GM19455 (cell line): ENCODE measurements around the gene LRRC74A.

ENCODE experiments used
- ATAC-seq: cut with Tn5 transposase; IDR thresholded peaks from one replicate; pipeline ENCODE4 v1.9.1; 2021; ENCODE audit not compliant: unreplicated experiment

The LRRC74A gene

GRCh38 chr14:76846331-76847047 is 20.3 kb downstream of the LRRC74A start:
- ATAC-seq = no peak

- ATAC-seq = no peak
Measured at GRCh38 chr14:76848879-76849278, 22.7 kb downstream of the LRRC74A start.

- no peak for ATAC-seq
Measured at GRCh38 chr14:76855066-76855465, 28.9 kb downstream of the LRRC74A start.

DNA sequence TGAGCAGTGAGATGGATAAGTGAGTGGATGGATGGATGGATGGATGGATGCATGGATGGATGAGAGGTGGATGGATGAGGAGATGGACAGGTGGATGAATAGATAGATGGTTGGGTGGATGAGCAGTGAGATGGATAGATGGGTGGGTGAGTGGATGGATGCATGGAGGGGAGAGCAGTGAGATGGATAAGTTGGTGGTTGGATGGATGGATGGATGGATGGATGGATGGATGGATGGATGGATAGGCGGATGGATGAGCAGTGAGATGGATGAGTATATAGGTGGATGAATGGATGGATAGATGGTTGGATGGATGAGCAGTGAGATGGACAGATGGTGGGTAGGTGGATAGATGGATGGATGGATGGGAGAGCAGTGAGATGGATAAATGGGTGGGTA is 30.6 kb downstream of the LRRC74A start:
- ATAC-seq = no peak

DNA sequence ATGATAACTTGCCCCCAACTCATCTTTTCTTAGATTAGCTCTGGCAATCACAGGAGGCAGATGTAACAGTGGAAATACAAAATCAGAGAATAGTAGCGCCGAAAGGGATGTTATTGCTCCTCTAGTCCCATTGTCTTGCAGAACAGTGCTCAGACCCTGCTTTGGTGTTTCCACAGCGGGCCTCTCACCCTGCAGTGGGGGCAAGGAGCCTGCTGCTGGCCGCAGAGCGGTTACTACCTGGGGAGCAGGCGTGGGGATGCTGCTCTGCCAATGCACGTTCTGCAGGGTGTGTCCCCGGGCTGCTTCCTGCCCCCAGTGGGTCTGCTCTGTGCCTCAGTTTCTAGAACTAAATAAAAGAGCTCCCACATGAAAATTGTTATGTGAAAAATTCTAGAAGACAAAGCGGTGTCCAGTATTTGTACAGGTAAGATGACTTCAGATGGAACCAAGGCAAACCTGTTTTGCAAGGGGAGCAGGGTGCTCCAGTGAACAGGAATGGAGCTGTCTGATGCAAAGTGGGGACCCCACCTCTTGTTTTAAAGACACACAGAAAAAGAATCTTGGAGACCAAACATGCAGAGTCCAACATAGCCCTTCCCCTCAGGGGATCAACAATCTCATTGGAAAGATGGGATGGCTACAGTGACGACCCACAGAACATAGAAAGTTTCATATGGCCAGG is 35.5 kb downstream of the LRRC74A start:
- ATAC-seq = no peak

GRCh38 chr14:76862546-76863282 is 36.5 kb downstream of the LRRC74A start:
- ATAC-seq = no peak

DNA sequence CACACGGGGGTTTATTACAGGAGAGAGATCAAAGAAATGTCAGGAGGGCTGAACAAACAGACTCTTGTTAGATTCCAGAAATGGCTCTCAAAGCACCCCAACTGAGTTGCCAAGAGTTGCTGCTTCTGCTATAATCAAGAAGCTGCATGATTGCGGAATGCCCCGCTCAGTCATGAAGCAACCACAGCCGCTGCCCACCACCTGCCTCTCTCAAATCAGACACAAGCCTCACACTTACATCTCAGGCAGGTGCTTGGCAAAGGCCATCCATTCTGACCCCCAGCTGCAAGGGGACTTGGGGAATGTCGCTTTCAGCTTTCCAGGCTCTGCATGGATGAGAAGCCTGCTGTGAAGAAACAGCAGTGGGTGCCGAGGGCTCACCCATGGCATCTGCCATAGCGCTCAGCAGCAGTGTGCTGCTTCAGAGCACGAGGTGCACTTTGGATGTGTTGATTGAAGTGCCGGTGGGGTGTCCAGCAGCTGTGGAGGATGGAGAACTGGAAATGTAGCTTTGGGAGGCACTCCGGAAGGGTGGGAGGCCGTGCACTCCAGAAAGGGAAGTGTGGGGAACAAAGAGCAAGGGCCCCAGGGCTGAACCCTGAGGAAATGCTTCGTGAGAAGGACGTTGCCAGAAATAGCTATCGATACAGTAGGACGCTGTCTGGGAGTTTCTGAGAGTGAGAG is 37.7 kb downstream of the LRRC74A start:
- ATAC-seq = no peak

- no peak for ATAC-seq
Measured at GRCh38 chr14:76866456-76866855, 40.2 kb downstream of the LRRC74A start.

DNA sequence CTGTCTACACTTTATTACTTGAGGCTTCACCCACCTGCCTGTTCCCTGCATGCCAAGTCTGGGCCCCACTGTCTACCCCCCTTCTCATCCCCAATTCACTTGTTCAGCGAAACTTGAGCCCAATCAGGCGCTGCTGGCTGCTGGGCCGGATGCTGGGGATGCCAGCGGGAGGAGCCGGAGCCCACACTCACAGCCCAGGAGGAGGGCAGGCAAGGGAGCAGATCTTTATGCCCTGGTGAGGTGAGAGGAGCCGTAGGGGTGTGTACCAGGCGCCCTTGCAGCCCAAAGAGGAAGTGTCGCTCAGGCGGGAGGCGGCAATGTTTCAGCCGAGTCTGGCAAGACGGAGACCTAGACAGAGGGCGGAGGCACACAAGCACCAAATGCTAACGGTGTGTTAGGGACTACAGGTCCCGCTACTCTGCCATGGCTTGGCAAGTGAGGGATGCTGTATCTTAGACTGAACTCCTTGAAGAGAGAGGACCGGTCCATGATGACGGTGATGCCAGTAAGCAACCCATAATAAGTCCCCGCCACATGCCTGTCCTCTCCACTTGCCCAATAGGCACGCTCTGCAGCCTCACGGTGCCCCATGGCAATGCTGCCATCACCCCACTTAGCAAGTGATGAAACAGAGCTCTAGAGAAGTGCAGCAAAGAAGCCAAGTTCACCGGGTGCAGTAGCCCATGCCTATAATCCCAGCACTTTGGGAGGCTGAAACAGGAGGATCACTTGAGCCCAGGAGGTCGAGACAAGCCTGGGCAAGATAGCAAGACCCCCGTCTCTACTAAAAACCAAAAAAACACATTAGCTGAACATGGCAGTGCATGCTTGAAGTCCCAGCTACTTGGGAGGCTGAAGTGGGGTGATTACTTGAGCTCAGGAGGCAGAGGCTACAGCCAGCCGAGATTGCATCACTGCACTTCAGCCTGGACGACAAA is 41.6 kb downstream of the LRRC74A start:
- no peak for ATAC-seq

- no peak for ATAC-seq
Measured at GRCh38 chr14:76868454-76869170, 42.4 kb downstream of the LRRC74A start.

- no peak for ATAC-seq
Measured at GRCh38 chr14:76870166-76870565, 44.0 kb downstream of the LRRC74A start.

GRCh38 chr14:76872796-76873432 is 46.7 kb downstream of the LRRC74A start:
- ATAC-seq = no peak

DNA sequence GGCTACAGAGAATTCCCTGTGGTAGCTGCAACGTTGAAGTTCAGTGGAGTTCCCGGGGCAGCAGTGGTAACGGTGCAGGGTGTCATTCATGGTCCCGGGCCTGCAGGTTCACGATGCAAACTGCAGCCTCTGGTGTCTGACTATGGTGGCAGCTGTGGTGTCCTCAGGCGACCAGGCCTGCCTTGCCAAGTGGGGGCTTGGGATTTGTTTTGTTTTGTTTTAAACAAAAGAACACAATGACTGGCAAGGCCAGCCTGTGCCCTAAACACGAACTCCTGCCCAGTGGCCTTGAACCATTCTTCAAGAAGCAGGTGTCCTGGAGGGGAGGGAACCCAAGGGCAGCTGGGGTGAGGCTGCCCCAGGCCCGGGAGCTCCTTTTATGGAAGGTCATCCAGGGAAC is 48.5 kb downstream of the LRRC74A start:
- ATAC-seq = no peak

DNA sequence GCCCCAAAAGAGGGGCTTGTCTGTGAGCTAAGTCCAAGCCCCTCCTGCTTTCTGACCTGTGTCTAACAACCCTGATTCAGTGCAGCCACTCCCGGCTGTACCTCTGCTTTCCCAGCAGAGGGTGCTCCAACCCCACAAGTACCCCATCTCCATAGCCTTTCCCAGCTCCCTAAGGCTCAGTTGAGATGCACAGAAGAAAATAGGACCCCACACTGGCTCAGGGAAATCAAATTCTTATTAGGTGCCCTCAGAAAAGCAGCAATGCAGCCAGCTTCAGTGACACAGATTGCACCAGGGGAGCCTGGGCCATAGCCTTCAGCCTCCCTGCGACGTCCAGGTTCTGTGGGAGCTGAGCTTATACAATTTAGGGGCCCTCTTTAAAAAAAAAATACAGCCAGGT is 49.9 kb downstream of the LRRC74A start:
- no peak for ATAC-seq

- ATAC-seq = no peak
Measured at GRCh38 chr14:76877871-76878270, 51.7 kb downstream of the LRRC74A start.

DNA sequence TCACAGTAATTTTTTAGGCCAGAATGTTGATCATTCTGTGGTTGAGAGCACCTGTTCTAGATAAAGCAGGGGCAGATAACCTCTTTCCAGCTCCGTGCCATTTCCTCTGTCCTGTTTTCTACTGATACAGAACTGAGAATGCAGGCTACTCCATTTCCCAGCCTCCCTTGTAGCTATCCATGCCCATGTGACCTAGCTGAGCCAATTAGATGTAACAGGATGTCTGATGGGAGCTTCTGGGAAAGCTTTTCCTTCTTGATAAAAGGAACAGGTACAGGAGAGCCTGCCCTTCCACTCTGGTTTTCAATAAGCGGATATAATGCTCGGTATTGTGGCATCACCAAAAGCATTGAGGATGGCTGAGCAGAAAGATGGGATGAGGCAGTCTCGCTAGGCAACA is 54.2 kb downstream of the LRRC74A start:
- ATAC-seq = no peak

- ATAC-seq = no peak
Measured at GRCh38 chr14:76881348-76881747, 55.1 kb downstream of the LRRC74A start.

GRCh38 chr14:76882651-76883050 is 56.4 kb downstream of the LRRC74A start:
- no peak for ATAC-seq

GRCh38 chr14:76883447-76883846 is 57.2 kb downstream of the LRRC74A start:
- no peak for ATAC-seq
